ENCODE data around the gene EIF3D.
"Not testable (repeated sequence)": the region's sequence is repeated elsewhere in the genome, so short reads cannot be mapped to it uniquely, and the experiment has no call there.

EIF3D gene

DNA sequence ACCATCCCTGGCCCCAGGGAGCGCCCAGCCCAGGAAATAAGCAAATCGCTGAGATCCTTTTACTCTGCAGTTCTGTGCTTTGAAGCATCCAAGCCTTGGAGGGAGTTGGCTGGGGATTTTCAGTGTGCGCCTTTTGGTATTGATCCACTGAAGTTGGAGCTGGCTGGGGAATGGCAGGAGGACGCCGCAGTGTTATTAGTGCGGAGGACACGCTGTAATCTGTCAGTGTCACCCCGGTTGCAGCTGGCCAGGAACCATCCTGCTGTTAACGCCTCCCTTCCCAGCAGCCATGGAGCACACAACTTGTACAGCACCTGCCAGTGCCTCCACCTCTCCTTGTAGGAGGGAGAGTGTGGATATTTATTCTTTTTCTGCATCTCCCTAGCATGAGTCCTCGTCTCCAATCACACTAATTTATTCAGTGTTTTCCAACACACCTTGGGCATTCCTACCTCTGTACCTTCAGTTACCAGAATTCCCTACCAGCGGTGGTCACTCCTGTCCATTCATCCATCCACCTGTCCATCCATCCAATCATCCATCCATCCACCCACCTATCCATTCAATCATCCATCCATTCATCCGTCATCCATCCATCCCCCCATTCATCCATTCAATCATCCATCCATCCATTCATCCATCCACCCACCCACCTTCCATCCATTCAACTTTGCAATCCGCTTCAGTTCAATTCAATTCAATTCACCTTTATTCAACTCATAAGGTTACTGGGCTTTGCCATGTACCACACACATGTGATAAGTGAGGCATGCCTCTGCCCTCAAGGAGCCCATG lies 21.9 kb upstream of the EIF3D start:
- no peak for DNase-seq (ENCODE audit: low read depth in 4 of 4, low spot score in 1 of 4)

DNA sequence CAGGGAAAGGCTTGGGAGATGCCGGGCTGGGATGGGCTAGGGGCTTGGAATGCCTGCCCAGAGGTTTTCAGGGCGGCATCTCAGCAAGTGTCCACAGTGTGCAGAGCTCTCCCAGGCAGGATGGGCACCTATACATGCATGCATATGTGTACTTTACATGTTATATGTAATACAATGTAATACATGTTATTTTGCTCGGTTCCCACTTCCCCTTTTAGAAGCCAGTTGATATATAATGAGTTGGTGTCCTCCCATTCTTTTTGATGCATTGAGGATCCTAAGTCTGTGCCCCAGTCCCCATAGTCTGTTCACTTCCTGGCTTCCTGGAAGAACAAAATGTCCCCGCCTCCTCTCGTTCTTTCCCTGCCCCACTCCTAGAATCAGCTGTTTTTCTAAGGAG lies 20.1 kb upstream of the EIF3D start:
- no peak for DNase-seq (ENCODE audit: low read depth in 4 of 4, low spot score in 1 of 4)

DNA sequence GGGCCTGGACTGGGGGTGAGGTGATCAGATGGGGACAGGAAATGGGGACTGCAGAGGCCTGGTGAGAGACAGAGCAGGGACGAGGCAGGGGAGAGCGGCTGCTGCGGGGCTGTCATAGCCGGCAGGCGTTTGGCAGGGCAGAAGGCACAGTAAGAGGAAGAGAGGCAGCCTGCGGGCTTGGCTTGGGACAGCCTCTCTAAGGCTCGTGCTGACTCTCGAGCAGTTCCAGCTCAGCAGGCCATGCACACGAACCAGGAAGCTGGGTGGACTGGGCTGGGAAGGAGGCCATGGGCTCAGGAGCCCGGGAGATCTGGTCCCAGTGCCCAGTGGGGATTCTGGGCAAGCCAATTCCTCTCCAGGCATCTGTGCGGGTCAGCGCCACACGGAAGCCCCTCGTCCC lies 19.6 kb upstream of the EIF3D start:
- no peak for DNase-seq (ENCODE audit: low read depth in 4 of 4, low spot score in 1 of 4)

DNA sequence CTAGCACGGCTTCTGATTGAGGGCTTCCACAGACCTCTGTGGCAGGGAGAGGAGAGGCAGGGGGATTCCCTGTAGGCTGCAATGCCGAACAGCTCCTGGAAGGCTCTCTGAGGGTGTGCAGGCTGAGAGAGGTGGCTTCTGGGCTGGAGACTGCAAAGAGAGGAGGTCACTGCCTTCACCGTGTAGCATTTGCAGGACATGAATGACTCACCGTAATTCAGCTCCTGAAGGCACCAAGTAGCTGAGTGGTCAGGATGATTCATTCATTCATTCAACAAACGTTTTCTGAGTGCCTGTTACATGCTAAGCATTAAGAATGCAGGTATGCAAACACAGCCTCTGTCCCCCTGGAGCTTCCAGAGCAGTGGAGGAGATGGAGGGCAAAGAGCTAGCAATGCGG lies 18.0 kb upstream of the EIF3D start:
- no peak for DNase-seq (ENCODE audit: low read depth in 4 of 4, low spot score in 1 of 4)

DNA sequence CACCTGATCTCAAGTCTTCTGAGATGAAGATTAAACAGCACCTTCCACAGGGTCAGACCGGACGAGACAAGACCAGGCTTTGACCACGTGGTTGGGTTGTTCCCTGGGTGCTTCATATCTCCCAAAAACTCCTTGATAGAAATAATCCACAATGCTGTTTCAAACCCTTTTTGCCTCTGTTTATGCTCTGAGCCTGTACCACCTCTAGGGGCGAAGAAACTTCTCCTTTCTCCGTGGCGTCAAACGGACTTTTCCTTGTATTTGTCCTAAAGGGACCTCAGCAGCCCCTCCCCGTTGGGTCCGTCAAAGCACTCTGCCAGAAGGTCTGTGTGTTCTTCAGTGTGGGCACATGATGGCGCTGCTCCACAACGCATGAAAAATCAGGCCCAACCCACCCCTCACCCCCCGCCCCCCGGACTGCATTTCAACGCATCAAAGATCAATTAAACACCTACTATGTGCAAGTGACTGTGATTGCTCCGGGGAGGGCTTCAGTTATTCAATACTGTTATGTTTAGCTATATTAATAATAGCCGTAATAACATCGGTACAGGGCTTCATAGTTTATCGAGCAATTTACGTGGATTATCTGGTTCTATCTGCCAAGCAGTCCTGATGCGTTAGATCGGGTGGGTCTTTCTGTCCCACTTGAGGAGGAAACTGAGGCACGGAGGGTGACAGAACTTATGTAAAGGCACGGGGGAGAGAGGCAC lies 17.3 kb upstream of the EIF3D start:
- DNase-seq (ENCODE audit: low read depth in 4 of 4, low spot score in 1 of 4): no peak

DNA sequence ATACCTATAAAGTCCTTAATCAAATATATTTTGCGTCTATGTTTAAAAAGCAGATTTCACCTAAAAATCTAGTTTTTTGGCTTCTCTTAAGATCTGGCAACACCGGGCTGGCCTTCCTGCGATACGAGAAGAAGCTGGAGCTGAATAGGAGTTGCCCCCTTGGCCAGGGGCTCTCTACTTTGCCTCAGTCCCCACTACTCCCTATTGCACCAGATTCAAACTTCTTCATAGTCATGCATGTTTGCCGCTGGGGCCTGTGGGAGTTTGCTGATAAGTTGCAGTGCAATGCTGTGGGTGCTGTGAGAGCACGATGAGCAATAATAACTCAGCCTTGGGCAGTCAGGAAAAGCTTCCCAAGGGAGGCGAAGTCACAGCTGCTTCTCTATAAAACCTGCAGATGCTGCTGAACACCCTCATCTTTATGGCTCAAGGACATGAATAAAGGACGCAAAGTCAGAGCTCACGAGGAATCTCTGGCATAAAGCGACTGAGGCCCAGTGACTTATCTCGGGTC lies 15.2 kb upstream of the EIF3D start:
- DNase-seq (ENCODE audit: low read depth in 4 of 4, low spot score in 1 of 4): no peak

DNA sequence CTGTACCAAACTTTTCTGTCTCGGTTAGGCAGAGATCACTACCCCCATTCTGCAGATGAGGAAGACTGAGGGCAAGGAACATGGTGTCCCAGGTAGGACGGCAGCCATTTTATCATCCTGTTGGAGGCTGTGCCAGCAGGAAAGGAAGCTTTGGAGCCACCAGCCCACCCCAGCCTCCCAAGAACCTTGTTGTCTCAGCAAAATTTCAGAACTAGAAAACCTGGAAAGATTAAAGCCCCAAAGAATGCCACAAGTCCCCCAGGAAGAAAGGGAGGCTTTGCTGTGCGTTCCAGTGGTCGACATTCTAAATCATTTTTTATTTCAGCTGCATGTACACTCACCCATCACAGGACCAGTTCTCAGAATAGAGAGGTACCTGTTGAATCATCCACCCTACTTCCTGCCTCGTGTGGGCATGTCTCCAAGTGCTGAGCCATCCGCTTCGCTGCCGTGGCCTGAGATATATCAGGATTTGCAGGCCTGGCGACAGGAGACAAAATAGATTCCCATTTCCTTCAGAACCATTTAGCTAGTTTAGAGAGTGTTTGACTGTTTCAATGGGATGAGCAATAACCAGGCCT lies 13.0 kb upstream of the EIF3D start:
- peak in 2 of 4 experiments; percentile 28 to 42 for DNase-seq (ENCODE audit: low read depth in 4 of 4, low spot score in 1 of 4)

DNA sequence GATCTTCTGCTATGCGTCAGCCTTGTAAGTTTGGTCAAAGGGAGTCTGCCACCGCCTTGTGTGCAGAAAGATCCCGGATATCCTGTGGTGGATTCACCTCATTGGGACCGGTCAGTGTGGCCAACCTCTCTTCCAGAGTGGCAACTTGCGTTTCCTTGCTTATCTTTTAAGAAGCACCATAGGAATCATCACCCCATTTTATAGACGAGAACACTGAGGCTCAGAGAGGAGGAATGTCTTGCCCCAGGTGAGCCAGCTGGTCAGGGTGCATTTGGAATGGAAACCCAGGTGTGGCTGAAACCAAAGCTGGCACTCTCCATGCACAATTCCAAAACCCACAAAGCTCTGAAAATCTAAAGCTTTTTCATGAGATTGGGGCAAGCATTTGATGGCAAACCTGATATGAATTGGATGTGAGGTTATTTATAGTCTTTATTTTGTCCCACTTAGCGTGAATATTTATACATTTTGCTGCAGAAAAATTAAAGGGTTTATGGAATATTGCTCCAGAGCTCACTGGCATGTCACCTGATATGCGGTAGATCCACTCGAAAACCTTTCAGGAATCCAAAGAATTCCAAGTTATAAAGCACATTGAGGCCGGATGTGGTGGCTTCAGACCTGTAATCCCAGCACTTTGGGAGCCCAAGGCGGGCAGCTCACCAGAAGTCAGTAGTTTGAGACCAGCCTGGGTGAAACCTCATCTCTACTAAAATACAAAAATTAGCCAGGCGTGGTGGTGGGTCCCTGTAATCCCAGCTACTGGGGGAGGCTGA lies 12.1 kb upstream of the EIF3D start:
- DNase-seq (ENCODE audit: low read depth in 4 of 4, low spot score in 1 of 4): no peak

DNA sequence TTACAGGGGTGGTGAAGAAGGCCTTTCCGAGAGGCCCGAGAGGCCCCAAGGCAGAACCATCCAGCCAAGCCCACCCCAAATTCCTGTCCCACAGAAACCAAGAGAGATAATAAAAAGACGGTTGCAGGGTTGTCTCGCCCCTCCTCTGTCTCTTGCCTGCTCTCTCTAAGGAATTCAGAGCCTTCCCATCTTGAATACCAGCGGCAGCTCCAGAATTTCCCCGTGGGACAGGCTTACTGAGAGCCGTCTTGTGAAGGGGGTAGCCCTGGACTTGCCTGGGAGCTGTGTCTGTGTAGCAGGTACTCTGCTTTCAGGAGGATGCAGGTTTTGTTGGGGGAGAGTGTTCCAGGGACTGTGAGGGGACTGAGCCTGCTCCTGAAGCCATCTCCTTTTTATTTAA lies 9.6 kb upstream of the EIF3D start:
- no peak for DNase-seq (ENCODE audit: low read depth in 4 of 4, low spot score in 1 of 4)

DNA sequence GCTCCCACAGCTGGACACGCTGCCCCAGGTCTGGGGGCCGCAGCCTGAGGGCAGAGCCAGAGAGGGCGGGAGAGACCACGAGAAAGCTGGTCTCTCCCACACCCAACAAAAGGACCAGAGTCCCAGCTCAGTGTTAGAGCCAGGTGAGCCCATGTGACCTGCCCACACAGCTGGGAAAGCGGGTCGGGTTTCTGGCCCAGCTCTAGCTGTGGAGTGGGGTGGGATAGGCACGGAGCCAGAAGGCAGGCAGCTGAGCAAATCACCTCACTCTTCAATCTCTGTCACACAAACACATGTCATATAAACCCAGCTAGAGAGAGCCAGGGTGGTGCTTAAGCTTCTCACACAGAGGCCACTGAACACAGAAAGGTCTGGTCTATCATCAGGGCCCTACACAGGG lies 7.8 kb upstream of the EIF3D start:
- no peak for DNase-seq (ENCODE audit: low read depth in 4 of 4, low spot score in 1 of 4)

DNA sequence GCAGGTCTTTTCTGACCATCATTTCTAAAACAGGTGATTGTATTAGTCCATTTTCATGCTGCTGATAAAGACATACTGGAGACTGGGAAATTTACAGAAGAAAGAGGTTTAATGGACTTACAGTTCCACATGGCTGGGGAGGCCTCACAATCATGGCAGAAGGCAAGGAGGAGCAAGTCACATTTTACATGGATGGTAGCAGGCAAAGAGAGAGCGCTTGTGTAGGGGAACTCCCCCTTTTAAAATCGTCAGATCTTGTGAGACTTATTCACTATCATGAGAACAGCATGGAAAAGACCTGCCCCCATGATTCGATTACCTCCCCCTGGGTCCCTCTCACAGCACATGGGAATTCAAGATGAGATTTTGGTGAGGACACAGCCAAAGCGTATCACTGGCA lies 4.4 kb upstream of the EIF3D start:
- DNase-seq (ENCODE audit: low read depth in 4 of 4, low spot score in 1 of 4): not testable (repeated sequence)

DNA sequence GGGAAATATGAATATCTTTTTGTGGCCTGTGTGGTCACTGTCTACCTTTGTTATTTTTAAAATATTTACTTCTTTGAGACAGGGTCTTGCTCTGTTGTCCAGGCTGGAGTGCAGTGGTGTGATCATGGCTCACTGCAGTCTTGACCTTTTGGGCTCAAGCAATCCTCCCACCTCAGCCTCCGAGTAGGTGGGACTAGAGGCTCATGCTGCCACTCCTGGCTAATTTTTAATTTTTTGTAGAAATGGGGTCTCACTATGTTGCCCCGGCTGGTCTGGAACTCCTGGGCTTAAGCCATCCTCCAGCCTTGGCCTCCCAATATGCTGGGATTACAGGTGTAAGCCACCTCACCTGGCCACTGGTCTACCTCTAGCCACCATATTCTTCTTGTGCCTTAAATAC lies 3.5 kb upstream of the EIF3D start:
- DNase-seq (ENCODE audit: low read depth in 4 of 4, low spot score in 1 of 4): no peak

DNA sequence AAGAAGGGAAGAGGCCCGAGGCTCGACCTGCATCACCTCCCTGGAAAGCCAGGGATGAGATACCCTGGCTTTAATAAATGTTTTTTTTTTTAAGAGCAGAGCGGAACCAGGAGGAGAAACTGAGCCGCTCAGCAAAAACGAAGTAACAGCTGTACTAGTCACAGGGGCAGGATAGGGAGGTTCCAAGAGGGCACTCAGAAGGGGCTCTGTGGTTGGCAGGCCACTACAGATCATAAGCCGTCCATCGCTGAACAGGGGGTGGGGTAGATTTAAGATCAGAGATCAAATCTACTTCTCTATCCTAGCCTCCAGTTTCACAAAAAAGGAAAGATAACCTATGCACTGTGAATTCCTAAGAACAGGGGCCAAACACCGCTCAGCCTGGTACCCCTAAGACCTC lies 625 bp downstream of the EIF3D start:
- peak in 1 of 4 experiments; percentile 7 for DNase-seq (ENCODE audit: low read depth in 4 of 4, low spot score in 1 of 4)

DNA sequence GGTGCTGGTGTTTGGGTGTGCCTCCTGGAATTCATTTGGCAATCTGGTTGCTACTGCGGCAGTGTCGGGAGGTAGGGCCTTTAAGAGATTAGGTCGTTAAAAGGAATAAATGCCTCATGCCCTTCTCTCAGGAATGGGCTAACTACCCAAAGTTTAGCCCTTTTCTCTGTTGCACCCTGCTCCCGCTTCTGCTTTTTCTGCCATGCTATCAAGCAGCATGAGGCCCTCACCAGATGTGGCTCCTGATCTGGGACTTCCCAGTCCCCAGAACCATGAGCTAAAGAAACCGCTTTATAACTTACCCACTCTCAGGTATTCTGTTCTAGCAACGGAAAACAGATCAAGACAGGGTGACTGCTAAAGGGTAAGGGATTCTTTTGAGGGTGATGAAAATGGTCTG lies 6.3 kb downstream of the EIF3D start:
- DNase-seq (ENCODE audit: low read depth in 4 of 4, low spot score in 1 of 4): no peak

DNA sequence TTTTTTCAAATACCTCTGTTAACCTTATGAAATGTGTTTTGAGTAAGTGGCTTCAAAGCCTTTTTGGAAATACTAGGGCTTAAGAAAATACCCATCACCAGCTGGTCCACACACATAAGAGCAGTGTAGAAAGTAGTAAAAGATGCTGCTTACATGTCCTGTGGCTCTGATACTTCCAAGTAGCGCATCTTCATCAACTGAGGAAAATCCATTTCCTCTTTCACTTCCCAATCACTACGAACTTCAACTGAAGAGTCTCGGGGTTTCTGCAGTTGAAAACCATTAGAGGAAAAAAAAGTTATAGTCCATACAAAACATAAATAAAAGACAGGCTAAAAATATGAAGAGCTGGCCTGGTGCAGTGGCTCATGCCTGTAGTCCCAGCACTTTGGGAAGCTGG lies 8.5 kb downstream of the EIF3D start:
- no peak for DNase-seq (ENCODE audit: low read depth in 4 of 4, low spot score in 1 of 4)

DNA sequence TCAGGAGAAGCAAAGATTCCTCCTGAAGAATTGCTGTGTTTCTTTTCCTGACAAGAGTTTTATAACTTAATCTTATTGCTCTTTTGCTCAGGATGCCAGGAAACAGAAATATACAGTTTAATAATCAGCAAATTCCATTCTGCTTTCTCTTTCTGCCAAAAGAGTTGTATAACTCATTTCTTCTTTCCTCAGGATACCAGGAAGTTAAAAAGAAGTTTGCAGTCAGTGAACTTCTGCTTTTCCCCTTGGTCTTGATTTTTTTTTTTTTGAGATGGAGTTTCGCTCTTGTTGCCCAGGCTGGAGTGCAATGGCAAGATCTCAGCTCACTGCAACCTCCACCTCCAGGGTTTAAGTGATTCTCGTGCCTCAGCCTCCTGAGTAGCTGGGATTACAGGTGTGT lies 9.1 kb downstream of the EIF3D start:
- DNase-seq (ENCODE audit: low read depth in 4 of 4, low spot score in 1 of 4): not testable (repeated sequence)

DNA sequence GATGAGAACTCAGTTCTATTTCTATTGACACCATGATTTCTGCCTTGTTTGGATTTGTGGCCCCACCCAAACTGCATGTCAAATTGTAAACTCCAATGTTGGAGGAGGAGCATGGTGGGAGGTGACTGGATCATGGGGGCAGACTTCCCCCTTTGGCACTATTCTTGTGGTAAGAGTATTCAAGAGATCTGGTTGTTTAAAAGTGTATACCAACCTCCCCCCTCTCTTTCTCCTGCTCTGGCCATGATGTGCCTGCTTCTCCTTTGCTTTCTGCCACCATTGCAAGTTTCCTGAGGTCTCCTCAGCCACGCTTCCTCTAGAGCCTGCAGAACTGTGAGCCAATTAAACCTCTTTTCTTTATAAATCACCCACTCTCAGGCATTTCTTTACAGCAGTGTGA lies 14.2 kb downstream of the EIF3D start:
- DNase-seq (ENCODE audit: low read depth in 4 of 4, low spot score in 1 of 4): no peak

DNA sequence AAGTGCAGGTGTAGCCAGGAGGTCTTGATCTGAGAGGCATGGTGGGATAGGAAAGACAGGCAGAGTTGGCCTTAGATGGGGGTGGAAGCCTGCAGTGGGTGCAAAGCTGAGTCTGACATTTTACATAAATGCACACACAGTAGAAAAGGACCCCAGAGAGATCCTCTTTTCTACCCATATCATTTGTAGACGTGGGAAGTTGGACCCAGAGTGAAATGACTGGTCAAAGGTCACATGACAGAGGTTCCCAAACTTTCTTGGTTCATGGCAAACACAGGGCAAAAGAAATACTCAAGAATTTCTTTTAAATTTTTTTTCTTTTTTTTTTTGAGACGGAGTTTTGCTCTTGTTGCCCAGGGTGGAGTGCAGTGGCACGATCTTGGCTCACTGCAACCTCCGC lies 16.0 kb downstream of the EIF3D start:
- no peak for DNase-seq (ENCODE audit: low read depth in 4 of 4, low spot score in 1 of 4)

DNA sequence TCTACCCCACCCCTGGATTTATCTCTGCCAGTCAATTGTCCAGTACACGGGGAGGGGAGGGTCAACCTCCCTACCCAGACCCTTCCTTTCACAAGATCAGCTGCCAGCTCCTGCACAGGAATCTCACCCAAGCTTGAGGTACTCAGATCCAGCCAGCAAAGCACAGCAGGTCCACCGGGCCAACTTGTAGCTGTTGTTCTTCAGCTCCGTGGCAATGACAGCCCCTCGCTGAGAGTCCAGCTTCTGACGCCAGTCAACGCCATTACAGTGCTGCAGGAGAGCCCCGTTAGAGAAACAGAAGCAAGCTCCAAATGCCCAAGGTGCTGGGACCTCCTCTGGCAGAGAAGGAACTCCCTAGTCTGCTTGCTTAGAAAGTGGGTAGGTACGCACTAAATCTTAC lies 16.6 kb downstream of the EIF3D start:
- no peak for DNase-seq (ENCODE audit: low read depth in 4 of 4, low spot score in 1 of 4)

DNA sequence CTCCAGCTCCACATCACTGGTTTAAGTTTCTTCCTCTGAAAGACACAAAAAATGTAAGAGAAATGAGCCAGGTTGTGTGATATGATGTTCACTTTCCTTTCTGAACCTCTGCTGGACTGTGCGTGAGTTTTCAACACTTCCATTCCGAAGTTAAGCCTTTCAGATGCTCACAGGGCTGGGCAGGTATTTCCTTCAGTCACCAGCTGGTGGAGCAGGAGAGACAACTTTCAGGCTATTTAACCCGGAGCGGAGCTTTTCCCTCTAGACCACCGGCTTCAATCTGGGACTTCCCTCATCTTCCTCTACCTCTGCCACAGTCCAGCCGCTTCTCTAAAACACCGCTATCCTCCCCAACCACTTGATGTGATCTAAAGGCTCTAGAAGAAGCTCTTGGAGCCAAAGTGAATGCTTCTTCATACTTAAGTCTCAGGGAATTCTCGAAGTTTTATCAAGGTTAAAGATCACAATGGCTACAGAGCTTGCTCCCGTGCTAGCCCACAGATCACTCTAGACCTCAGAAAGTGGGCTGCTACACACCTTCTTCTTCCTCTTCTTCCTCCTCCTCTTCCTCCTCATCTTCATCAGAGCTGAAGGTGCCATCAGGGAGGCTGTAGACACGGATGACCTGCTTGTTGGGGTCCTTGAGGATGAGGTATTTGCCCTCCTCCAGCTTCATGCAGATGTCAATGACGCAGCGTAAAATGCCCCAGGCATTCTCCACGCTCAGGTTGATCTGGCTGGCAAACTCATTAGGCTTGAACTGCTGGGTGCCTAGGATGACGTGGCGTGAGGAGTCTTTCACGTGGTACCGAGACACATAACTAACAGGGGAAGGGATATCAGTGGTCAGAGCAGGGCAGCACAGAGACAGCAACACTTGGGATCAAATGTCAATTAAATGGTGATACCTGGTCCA lies 17.7 kb downstream of the EIF3D start:
- no peak for DNase-seq (ENCODE audit: low read depth in 4 of 4, low spot score in 1 of 4)
